ENCODE data around the gene ZNF76. TPM values are rescaled to one million over a fixed set of nuclear protein-coding genes. Genes with fewer than 3 reads are reported as not detected.

ZNF76 gene
- total and polyA plus RNA-seq, 2 of the 13 experiments (the other 11 are each of a cell fraction or from before 2014, with no cell fraction given), result 13.2 to 26.4 TPM

- 0 out of 2 replicates have a peak, but pooled peaks have one; percentile 38 for TF ChIP-seq HBP1 (CRISPR knock-in tag; IDR thresholded peaks at IDR 0.05; ENCODE audit: low read depth)
- peak; percentile 77; the same call in 1 of the 2 replicates for TF ChIP-seq ZNF678 (CRISPR knock-in tag; IDR thresholded peaks at IDR 0.05)
- TF ChIP-seq MYNN (CRISPR knock-in tag; IDR thresholded peaks at IDR 0.05; ENCODE audit: low read depth), result peak; percentile 77; the same call in 1 of the 2 replicates
- TF ChIP-seq HOXA3 (CRISPR knock-in tag; IDR thresholded peaks at IDR 0.05), result peak; percentile 99
- TF ChIP-seq MTF1 (CRISPR knock-in tag; IDR thresholded peaks at IDR 0.05), result peak; percentile 89; the same call in 1 of the 2 replicates
- TF ChIP-seq ZNF225 (CRISPR knock-in tag; IDR thresholded peaks at IDR 0.05), result peak; percentile 88
- peak; percentile 90 for TF ChIP-seq RFX3 (CRISPR knock-in tag; IDR thresholded peaks at IDR 0.05)
- no peak; the same call in 1 of the 2 replicates for TF ChIP-seq ZBTB33 (CRISPR knock-in tag; IDR thresholded peaks at IDR 0.05)
- TF ChIP-seq IRF1 (CRISPR knock-in tag; IDR thresholded peaks at IDR 0.05; ENCODE audit: low read depth), result no peak
- 0 out of 2 replicates have a peak, but pooled peaks have one; percentile 37 for TF ChIP-seq ZFP36L2 (CRISPR knock-in tag; IDR thresholded peaks at IDR 0.05)
- peak; percentile 88 for TF ChIP-seq ZBTB10 (CRISPR knock-in tag; IDR thresholded peaks at IDR 0.05; ENCODE audit: borderline replicate concordance)
- peak; percentile 99 for TF ChIP-seq YEATS4 (CRISPR knock-in tag; IDR thresholded peaks at IDR 0.05; ENCODE audit: borderline replicate concordance)
- TF ChIP-seq ZNF589 (CRISPR knock-in tag; conservative IDR thresholded peaks at IDR 0.05), result peak; percentile 98
- no peak for TF ChIP-seq CEBPZ (IDR thresholded peaks at IDR 0.05; ENCODE audit: low read length)
- peak; percentile 61; the same call in 1 of the 2 replicates for TF ChIP-seq HNF4A (CRISPR knock-in tag; IDR thresholded peaks at IDR 0.05)
- 0 out of 2 replicates have a peak, but pooled peaks have one; percentile 39 for TF ChIP-seq KDM6A (CRISPR knock-in tag; IDR thresholded peaks at IDR 0.05; ENCODE audit: low read depth)
- peak; percentile 92 for TF ChIP-seq MED1 (CRISPR knock-in tag; IDR thresholded peaks at IDR 0.05)
- TF ChIP-seq CEBPB (IDR thresholded peaks at IDR 0.05; ENCODE audit: borderline replicate concordance, low read depth, low read length), result no peak
- 0 out of 2 replicates have a peak, but pooled peaks have one; percentile 9 for TF ChIP-seq ZNF850 (CRISPR knock-in tag; conservative IDR thresholded peaks at IDR 0.05)
Observed at GRCh38 chr6:35259194-35259947, at the start of gene ZNF76 (continued).
